ENCODE data around the gene NEURL1. TPM values are rescaled to one million over a fixed set of nuclear protein-coding genes. Genes with fewer than 3 reads are reported as not detected.
A peak's percentile ranks its signal among the peaks of the same experiment; 100 is the strongest.

The NEURL1 gene
- total and polyA plus RNA-seq, 4 donors: 0.14 to 2.0 (median 0.74) TPM

DNA sequence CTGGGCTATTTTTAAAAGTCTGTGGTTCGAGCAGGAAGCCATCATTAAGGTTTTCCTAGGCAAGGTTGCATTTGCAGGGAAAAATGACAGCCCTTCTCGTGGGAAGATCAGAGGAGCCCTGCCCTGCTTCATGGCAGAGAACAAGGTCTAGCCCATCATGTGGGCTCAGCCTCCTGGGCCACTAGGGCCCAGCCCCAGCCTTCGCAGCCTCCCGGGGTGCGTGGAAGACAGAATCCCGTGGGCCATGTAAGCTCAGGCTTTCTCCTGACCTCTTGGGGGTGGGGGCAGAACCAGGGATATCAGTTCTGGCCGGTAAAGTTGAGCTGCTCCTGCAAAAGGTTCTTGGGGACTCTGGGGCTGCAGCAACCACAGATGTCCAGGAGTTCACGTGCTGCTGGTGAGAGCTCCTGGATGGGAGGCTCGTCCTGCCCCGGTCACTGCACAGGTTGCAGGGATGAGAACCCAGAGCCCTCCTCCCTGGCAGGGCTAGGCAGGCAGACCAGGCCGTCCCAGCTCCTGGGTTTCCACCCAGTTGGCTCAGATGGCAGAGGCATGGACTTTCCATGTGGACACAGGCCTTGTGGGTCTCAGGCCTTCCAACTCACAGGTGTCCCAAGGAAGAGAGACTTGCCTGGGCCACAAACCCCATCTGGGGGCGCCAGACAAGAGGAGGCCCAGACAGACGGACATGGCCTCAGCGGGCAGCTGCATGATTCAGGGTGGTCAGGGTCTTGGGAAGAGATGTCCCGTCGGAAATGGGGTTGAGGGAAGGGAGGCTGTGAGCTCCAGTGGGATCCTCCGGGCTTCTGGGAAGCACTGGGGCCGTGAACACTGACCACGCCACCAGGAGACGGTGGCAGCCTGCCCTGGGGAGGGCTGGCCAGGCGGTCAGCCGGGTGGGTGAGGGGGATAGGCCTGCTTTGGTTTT lies 126.2 kb downstream of the NEURL1 start:
- TF ChIP-seq, protein P1, sequence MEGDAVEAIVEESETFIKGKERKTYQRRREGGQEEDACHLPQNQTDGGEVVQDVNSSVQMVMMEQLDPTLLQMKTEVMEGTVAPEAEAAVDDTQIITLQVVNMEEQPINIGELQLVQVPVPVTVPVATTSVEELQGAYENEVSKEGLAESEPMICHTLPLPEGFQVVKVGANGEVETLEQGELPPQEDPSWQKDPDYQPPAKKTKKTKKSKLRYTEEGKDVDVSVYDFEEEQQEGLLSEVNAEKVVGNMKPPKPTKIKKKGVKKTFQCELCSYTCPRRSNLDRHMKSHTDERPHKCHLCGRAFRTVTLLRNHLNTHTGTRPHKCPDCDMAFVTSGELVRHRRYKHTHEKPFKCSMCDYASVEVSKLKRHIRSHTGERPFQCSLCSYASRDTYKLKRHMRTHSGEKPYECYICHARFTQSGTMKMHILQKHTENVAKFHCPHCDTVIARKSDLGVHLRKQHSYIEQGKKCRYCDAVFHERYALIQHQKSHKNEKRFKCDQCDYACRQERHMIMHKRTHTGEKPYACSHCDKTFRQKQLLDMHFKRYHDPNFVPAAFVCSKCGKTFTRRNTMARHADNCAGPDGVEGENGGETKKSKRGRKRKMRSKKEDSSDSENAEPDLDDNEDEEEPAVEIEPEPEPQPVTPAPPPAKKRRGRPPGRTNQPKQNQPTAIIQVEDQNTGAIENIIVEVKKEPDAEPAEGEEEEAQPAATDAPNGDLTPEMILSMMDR (IDR thresholded peaks at IDR 0.05; ENCODE audit: control extremely low read depth, extremely low read depth): no peak
- ATAC-seq (ENCODE audit: insufficient read depth, low FRiP score) (no peak), DNase-seq (no peak)
- Histone ChIP-seq H3K27ac (ENCODE audit: low read depth in 1 of 2, low read length in 1 of 2) (peak overlapping the region in 1 of 2 donors; percentile 59), H3K9ac (ENCODE audit: insufficient read depth in 1 of 2, low read length in 2 of 2) (no peak overlapping the region), H3K27me3 (ENCODE audit: control insufficient read depth in 3 of 3, insufficient read depth in 3 of 3, low read length in 2 of 3) (no peaks in the 10 kb centered on the region), H3K36me3 (ENCODE audit: control insufficient read depth in 4 of 4, insufficient read depth in 4 of 4, low read length in 4 of 4) (peaks cover 0 to 57% (median 51%) of the 10 kb centered on the region in 4 donors), H3K4me1 (ENCODE audit: control insufficient read depth in 5 of 5, insufficient read depth in 5 of 5, low read length in 5 of 5) (peaks cover 9 to 58% (median 34%) of the 10 kb centered on the region in 5 donors), H3K9me3 (ENCODE audit: control insufficient read depth in 4 of 4, insufficient read depth in 3 of 4, low read length in 3 of 4) (no peaks in the 10 kb centered on the region), H3K4me3 (no peak overlapping the region)
- 82 to 88% methylated on average over 22 of the region's 22 CpGs for WGBS, 2 donors

DNA sequence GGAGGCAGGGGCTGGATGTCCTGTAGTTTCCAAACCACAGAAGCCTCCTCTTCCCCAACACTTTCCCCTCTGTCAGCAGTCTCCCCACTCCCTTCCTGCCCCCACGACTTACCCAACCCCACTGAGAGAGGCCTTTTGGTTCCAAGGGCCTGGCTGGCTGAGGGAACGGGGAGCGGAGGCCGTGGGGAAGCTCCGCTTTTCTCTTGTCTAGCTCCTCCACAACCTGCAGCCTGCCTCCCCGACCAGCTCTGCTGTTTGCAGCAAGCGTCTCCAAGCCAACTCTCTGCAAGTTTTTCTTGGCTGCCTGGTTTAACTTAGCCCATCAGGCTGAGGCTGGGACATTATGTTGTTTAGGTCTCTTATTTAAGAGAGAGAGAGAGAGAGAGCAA lies 126.8 kb downstream of the NEURL1 start:
- no peak overlapping the region for H3K9ac ChIP-seq (ENCODE audit: insufficient read depth in 1 of 2, low read length in 2 of 2)
- DNase-seq (peak in 1 of 3 donors; percentile 24), ATAC-seq (ENCODE audit: insufficient read depth, low FRiP score) (no peak)
- no peaks in the 10 kb centered on the region for H3K27me3 ChIP-seq (ENCODE audit: control insufficient read depth in 3 of 3, insufficient read depth in 3 of 3, low read length in 2 of 3)
- no peak overlapping the region for H3K4me3 ChIP-seq
- peak overlapping the region in 1 of 2 donors; percentile 59 for H3K27ac ChIP-seq (ENCODE audit: low read depth in 1 of 2, low read length in 1 of 2)
- H3K9me3 ChIP-seq (ENCODE audit: control insufficient read depth in 4 of 4, insufficient read depth in 3 of 4, low read length in 3 of 4): no peaks in the 10 kb centered on the region
- WGBS, 2 donors: 66 to 68% methylated on average over 7 of the region's 7 CpGs
- peaks cover 0 to 58% (median 54%) of the 10 kb centered on the region in 4 donors for H3K36me3 ChIP-seq (ENCODE audit: control insufficient read depth in 4 of 4, insufficient read depth in 4 of 4, low read length in 4 of 4)
- TF ChIP-seq, protein P1 (IDR thresholded peaks at IDR 0.05; ENCODE audit: control extremely low read depth, extremely low read depth): no peak
- peaks cover 8 to 52% (median 28%) of the 10 kb centered on the region in 5 donors for H3K4me1 ChIP-seq (ENCODE audit: control insufficient read depth in 5 of 5, insufficient read depth in 5 of 5, low read length in 5 of 5)

DNA sequence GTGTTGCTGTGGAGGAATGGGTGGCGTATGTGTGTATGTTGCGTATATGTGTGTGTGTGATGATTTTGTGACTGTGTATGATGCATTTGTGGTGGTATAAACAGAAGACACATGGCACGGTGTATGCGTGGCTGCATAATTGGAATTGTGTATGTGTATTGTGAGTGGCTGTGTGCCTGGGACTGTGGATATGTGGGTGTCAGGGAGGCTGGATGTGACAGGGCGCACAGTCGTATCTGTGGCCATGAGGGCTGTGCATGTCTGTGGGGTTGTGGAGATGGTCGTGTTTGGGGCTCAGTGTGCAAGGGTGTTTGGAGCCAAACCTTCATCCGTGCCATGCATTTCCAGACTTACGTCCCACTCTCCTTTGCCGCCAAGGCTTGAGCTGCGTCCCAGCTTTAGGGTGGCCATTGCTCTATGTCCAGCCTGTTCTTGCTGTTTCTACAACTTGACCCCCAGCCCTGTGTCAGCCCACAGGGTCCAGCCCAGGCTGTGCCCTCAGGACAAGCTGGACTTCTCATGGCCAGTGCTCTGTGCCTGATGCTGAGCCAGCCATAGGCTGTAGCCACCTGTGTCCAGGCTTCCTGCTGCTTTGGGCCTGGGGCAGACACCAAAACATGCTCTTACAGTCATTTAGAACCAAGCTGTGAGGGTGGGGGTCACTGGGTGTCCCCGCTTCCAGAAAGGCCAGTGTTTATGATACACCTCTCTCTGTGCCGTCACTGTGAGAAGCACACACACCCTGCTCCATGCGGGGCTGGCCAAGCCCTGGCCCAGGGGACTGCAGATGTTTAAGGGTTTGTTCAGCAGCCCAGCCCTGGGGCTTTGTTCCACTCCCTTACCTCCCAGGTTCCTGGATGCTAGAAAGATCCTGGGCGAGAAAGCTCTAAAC lies 127.6 kb downstream of the NEURL1 start:
- Histone ChIP-seq H3K4me1 (ENCODE audit: control insufficient read depth in 5 of 5, insufficient read depth in 5 of 5, low read length in 5 of 5) (peaks cover 4 to 46% (median 21%) of the 10 kb centered on the region in 5 donors), H3K27me3 (ENCODE audit: control insufficient read depth in 3 of 3, insufficient read depth in 3 of 3, low read length in 2 of 3) (no peaks in the 10 kb centered on the region), H3K36me3 (ENCODE audit: control insufficient read depth in 4 of 4, insufficient read depth in 4 of 4, low read length in 4 of 4) (peaks cover 0 to 61% (median 61%) of the 10 kb centered on the region in 4 donors), H3K27ac (ENCODE audit: low read depth in 1 of 2, low read length in 1 of 2) (peak overlapping the region in 1 of 2 donors; percentile 30), H3K4me3 (no peak overlapping the region), H3K9ac (ENCODE audit: insufficient read depth in 1 of 2, low read length in 2 of 2) (no peak overlapping the region), H3K9me3 (ENCODE audit: control insufficient read depth in 4 of 4, insufficient read depth in 3 of 4, low read length in 3 of 4) (no peaks in the 10 kb centered on the region)
- DNase-seq (no peak), ATAC-seq (ENCODE audit: insufficient read depth, low FRiP score) (no peak)
- 90 to 96% methylated on average over 15 of the region's 15 CpGs for WGBS, 2 donors
- TF ChIP-seq, protein P1 (IDR thresholded peaks at IDR 0.05; ENCODE audit: control extremely low read depth, extremely low read depth): no peak
